Measurements from ENCODE around the gene APMAP. TPM values are rescaled to one million over a fixed set of nuclear protein-coding genes. Genes with fewer than 3 reads are reported as not detected.

The APMAP gene
- total and polyA plus RNA-seq, 7 donors, result 19.9 to 44.5 (median 25.5) TPM

GRCh38 chr20:25016471-25016870, 23.9 kb upstream of the APMAP start:
- no peak for DNase-seq
- 88 to 91% (median 89%) methylated on average over 11 of the region's 11 CpGs for WGBS, 3 donors
- intact Hi-C loops (cut with DNase I), result no loop called here

GRCh38 chr20:25015986-25016385, 23.4 kb upstream of the APMAP start:
- no peaks in the 10 kb centered on the region for H3K9me3 ChIP-seq
- intact Hi-C loops (cut with DNase I), result no loop called here
- H3K4me1 ChIP-seq, result peaks cover 12% of the 10 kb centered on the region
- TF ChIP-seq CTCF (IDR thresholded peaks at IDR 0.05), result no peak
- no peak for ATAC-seq
- no peak overlapping the region for H3K27ac ChIP-seq
- no peak for DNase-seq
- H3K36me3 ChIP-seq (ENCODE audit: insufficient read depth in 1 of 2, low read depth in 1 of 2), result peaks cover 0 to 74% of the 10 kb centered on the region in 2 donors
- H3K4me3 ChIP-seq, result no peak overlapping the region
- WGBS, 3 donors, result 86 to 88% (median 87%) methylated on average over 11 of the region's 11 CpGs
- no peaks in the 10 kb centered on the region for H3K27me3 ChIP-seq (ENCODE audit: insufficient read depth in 3 of 3, low read length in 2 of 3)

More at GRCh38 chr20:25016471-25016870, 23.9 kb upstream of the APMAP start:
- H3K27me3 ChIP-seq (ENCODE audit: insufficient read depth in 3 of 3, low read length in 2 of 3), result no peaks in the 10 kb centered on the region
- no peak for ATAC-seq
- H3K4me1 ChIP-seq, result peaks cover 17% of the 10 kb centered on the region
- H3K27ac ChIP-seq, result no peak overlapping the region
- H3K36me3 ChIP-seq (ENCODE audit: insufficient read depth in 1 of 2, low read depth in 1 of 2), result peaks cover 0 to 71% of the 10 kb centered on the region in 2 donors
- no peaks in the 10 kb centered on the region for H3K9me3 ChIP-seq
- H3K4me3 ChIP-seq, result no peak overlapping the region
- no peak for TF ChIP-seq CTCF (IDR thresholded peaks at IDR 0.05)

GRCh38 chr20:25014816-25015215, 22.3 kb upstream of the APMAP start:
- intact Hi-C loops (cut with DNase I), result no loop called here
- H3K36me3 ChIP-seq (ENCODE audit: insufficient read depth in 1 of 2, low read depth in 1 of 2), result peaks cover 0 to 74% of the 10 kb centered on the region in 2 donors
- 95 to 97% (median 97%) methylated on average over 11 of the region's 11 CpGs for WGBS, 3 donors
- H3K27ac ChIP-seq, result no peak overlapping the region
- no peak for TF ChIP-seq CTCF (IDR thresholded peaks at IDR 0.05)
- H3K9me3 ChIP-seq, result no peaks in the 10 kb centered on the region
- ATAC-seq, result no peak
- H3K4me1 ChIP-seq, result peaks cover 9% of the 10 kb centered on the region
- no peak for DNase-seq
- H3K27me3 ChIP-seq (ENCODE audit: insufficient read depth in 3 of 3, low read length in 2 of 3), result no peaks in the 10 kb centered on the region
- H3K4me3 ChIP-seq, result no peak overlapping the region

GRCh38 chr20:25013478-25014380, 21.2 kb upstream of the APMAP start:
- Histone ChIP-seq H3K4me1 (peaks cover 9% of the 10 kb centered on the region), H3K4me3 (no peak overlapping the region), H3K27me3 (ENCODE audit: insufficient read depth in 3 of 3, low read length in 2 of 3) (no peaks in the 10 kb centered on the region), H3K36me3 (ENCODE audit: insufficient read depth in 1 of 2, low read depth in 1 of 2) (peaks cover 0 to 76% of the 10 kb centered on the region in 2 donors), H3K9me3 (no peaks in the 10 kb centered on the region), H3K27ac (no peak overlapping the region)
- WGBS, 3 donors, result 93 to 94% (median 94%) methylated on average over 25 of the region's 25 CpGs
- intact Hi-C loops (cut with DNase I), result no loop called here
- no peak for TF ChIP-seq CTCF (IDR thresholded peaks at IDR 0.05)
- DNase-seq (no peak), ATAC-seq (no peak)
